ENCODE results near the gene SLC29A1.

Gene SLC29A1

GRCh38 chr6:44237813-44238433 lies 14.5 kb downstream of the SLC29A1 start:
- DNase-seq, result peak; percentile 62 to 83

GRCh38 chr6:44238687-44239350 lies 15.4 kb downstream of the SLC29A1 start:
- DNase-seq, result no peak

DNA sequence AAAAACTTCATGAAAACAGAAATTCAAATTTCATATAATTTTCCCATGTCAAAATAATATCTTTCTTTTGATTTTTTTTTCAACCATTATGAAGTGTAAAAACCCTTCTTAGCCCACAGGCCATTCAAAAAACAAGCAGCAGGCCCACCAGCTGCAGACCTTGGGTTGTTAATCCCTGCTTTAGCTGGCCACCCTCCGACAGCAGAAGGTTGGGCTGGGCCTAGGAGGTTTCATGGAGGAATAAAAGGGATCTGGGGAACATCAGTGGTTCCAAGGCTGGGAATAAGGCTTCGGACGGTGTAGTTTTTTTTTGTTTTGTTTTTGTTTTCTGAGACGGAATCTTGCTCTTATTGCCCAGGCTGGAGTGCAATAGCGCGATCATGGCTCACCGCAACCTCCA lies 19.9 kb downstream of the SLC29A1 start:
- DNase-seq, result no peak

DNA sequence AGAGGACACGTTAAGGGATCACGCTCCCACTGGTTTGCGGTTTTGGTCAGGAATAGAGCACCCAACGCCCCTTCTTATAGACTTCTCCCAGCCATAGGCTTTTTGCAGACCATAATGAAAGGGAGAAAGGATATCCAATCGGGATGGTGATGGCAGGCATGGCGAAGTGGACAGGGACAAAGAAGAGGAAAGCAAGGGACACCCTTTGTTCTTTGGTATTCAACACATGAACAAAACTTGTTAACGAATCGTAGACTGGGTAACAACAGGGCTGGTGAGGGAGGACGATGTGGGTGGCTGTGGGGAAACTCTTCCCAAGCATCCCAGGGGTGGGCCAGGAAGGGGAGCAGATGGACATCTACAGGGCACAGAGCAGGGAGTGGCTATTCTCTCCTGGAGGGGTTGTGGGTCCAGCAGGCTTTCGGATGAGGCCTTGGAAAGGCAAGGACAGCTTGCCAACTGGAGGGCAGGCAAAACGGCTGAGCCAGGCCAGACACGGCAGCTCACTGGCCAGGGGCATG lies 22.1 kb downstream of the SLC29A1 start:
- no peak for DNase-seq

DNA sequence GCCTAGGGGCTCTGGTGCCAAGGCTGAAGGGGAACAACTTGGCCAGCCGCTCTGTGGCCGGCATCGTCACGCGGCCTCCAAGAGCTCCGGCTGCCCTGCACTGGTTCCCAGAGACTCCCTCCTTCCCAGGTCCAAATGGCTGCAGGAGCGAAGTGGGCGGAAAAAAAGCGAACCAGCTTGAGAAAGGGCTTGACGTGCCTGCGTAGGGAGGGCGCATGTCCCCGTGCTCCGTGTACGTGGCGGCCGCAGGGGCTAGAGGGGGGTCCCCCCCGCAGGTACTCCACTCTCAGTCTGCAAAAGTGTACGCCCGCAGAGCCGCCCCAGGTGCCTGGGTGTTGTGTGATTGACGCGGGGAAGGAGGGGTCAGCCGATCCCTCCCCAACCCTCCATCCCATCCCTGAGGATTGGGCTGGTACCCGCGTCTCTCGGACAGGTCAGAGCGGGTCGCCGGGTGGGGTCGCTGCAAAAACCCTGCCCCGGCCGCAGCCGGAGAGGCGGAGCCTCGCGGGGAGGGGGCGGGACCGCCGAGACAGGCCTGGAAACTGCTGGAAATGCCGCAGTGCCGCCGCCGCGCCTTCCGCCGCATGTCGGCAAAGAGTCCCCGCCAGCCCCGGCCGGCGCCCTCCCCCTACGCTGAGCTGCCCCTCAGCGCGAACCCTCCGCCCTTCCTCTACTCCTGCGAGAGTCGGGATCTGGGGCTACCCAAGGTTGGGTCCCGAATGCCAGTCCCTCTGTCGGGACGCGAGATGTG lies 22.7 kb downstream of the SLC29A1 start:
- DNase-seq, result peak; percentile 57 to 83

DNA sequence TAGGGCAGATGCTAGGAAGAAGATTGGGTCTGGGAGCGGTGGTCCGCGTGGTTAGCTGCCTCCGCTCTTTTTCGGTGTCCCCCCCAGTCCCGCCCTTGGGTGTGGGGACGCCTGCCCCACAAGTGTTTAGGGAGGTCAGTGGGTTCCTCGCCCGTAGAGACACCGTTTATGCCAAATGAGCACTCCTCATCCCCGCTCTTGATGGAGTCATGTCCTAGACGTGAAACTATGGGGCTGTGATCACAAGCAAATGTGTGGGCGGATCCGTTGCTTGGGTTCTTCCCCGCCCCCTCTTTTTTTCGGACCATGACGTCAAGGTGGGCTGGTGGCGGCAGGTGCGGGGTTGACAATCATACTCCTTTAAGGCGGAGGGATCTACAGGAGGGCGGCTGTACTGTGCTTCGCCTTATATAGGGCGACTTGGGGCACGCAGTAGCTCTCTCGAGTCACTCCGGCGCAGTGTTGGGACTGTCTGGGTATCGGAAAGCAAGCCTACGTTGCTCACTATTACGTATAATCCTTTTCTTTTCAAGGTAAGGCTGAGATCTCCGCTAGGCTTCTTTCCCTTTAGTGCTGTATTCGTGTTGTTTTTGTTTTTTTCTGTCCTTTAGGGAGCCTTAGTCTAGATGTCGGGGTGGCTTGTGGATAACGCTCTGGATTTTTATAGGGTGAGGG lies 23.4 kb downstream of the SLC29A1 start, which contains the start of gene HSP90AB1:
TSS of gene HSP90AB1 (plus strand) at position 439 of the 675 bp plus-strand sequence. CDS start 1,529 bp downstream, outside the sequence.
- DNase-seq, result peak; percentile 95 to 96

- DNase-seq, result peak; percentile 44 to 51
Measured at GRCh38 chr6:44247338-44248302, 24.2 kb downstream of the SLC29A1 start.

DNA sequence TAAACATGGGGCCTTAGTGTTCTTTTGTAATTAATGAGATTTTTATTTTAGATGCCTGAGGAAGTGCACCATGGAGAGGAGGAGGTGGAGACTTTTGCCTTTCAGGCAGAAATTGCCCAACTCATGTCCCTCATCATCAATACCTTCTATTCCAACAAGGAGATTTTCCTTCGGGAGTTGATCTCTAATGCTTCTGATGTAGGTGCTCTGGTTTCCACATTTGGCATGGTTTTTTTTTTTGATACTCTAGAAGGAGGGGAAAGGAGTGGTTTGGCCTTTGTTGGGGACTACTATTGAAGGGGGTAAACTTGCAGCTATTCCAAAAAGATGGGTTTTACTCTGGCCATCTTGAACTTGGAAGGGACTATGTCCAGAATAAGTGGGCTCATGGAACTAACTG lies 25.2 kb downstream of the SLC29A1 start:
- DNase-seq, result no peak

- no peak for DNase-seq
Measured at GRCh38 chr6:44249082-44249748, 25.8 kb downstream of the SLC29A1 start.

GRCh38 chr6:44250067-44250717 lies 26.8 kb downstream of the SLC29A1 start:
- no peak for DNase-seq

GRCh38 chr6:44250718-44251123 lies 27.3 kb downstream of the SLC29A1 start:
- DNase-seq, result no peak

- no peak for DNase-seq
Measured at GRCh38 chr6:44251576-44252524, 28.5 kb downstream of the SLC29A1 start.

GRCh38 chr6:44253307-44254101 lies 30.1 kb downstream of the SLC29A1 start:
- DNase-seq, result peak in 1 of 2 experiments; percentile 30

DNA sequence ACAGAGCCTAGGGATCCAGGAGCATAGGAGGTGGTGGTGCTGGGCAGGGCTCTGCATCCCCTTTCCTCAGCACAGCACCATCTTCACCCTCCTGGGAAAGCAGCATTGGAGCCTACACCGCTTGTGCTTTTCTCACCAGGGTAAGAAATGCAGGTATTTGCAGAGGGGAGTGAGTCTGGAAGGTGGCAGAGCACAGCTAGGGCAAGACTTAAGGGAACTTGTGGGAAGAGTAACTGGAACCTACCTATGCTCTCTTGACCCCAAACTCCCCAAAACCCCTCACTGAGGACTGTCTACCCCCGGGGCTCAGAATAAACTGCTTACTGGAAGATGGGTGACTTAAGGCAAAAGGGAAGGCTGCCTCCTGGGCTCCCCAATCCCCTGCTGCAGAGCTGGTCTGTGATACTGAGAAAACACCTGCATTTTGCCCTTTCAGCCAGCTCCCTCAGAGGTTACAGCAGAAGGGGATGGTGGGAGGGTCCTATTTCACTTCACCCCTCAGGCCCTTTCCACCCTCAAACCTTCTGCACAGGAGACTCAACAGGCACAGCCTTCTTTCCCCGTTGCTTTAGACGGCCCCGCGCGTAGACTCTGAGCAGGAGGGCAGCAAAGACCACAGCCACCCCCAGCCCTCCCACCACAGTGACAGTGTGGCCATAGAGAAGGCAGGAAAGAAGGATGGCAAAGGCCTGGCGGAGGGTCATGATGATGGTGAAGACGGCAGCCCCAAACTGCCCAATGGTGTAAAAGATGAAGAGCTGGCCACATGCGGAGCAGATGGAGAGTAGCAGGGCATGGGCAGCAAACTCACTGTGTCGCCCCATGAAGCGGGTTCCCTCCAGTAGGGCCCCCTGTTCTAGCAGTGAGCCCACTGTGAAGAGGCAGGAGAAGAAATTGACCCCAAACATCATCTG lies 31.1 kb downstream of the SLC29A1 start:
- no peak for DNase-seq

GRCh38 chr6:44255105-44255808 lies 31.9 kb downstream of the SLC29A1 start:
- DNase-seq, result no peak

- DNase-seq, result no peak
Measured at GRCh38 chr6:44255871-44256774, 32.7 kb downstream of the SLC29A1 start.
